Mucosa of descending colon (tissue), 3 donors: ENCODE results near the gene ALDH18A1. TPM values are rescaled to one million over a fixed set of nuclear protein-coding genes. Genes with fewer than 3 reads are reported as not detected.

Experiments used
- ATAC-seq: fragments of 200-7000 bp; cut with Tn5 transposase; one replicate; pipeline ENCODE4 v1.9.1; 2020; ENCODE audit warnings: mild to moderate bottlenecking, moderate library complexity
- DNase-seq, 3 donors: peaks; one replicate each; pipeline ENCODE4 v3.0.0-alpha.2; 2020
- H3K36me3 ChIP-seq: fragments of 200-600 bp; one replicate; pipeline ENCODE4 v1.8.0; 2021; ENCODE audit warnings: low read depth, mild to moderate bottlenecking
- H3K4me1 ChIP-seq: fragments of 200-600 bp; one replicate; pipeline ENCODE4 v1.8.0; 2021; ENCODE audit warnings: low read depth, mild to moderate bottlenecking
- H3K4me3 ChIP-seq: fragments of 200-600 bp; one replicate; pipeline ENCODE4 v1.8.0; 2021; ENCODE audit warnings: mild to moderate bottlenecking
- H3K9me3 ChIP-seq: fragments of 200-600 bp; one replicate; pipeline ENCODE4 v1.8.0; 2021; ENCODE audit warnings: mild to moderate bottlenecking
- intact Hi-C, 2 donors: fragments of 100-400 bp; cut with DNase I in 1 of 2; cut with micrococcal nuclease in 1 of 2; formaldehyde crosslinking; loops; one replicate each; pipeline versions ENCODE4 v1.11.0 to v1.11.1; 2022; cut with DNase I, micrococcal nuclease
- total RNA-seq, 3 donors: library from RNA; stranded (reverse); fragmentation: NEBNext Ultra II Directional in 2 of 3; extraction: Animal tissue kit (Norgen Biotek cat#: 25700) in 2 of 3; gene quantifications; one replicate each; pipeline versions ENCODE4 v1.2.1 to v1.2.4, GENCODE V29; 2021 to 2023
- TF ChIP-seq, protein P1 (sequence below): fragments of 200-600 bp; IDR thresholded peaks from one replicate; pipeline ENCODE4 v1.8.0; 2022; ENCODE audit warnings: antibody characterized with exemption, mild to moderate bottlenecking
- donor health status: DM: no; HTN: no; CAD: no; lungs with moderate emphysema.
- donor health status: DM: no; HTN: no; CAD: no.
- donor health status: DM: no; HTN: yes; CAD: no.

ALDH18A1 gene
- total RNA-seq, 3 donors from 2014 or later = 85.6 to 230 (median 101) TPM

GRCh38 chr10:95579835-95580535 is 76.5 kb downstream of the ALDH18A1 start:
- Histone ChIP-seq H3K4me3 (no peak overlapping the region), H3K4me1 (no peaks in the 10 kb centered on the region), H3K9me3 (no peaks in the 10 kb centered on the region), H3K36me3 (no peaks in the 10 kb centered on the region)
- ATAC-seq = no peak
- TF ChIP-seq, protein P1, sequence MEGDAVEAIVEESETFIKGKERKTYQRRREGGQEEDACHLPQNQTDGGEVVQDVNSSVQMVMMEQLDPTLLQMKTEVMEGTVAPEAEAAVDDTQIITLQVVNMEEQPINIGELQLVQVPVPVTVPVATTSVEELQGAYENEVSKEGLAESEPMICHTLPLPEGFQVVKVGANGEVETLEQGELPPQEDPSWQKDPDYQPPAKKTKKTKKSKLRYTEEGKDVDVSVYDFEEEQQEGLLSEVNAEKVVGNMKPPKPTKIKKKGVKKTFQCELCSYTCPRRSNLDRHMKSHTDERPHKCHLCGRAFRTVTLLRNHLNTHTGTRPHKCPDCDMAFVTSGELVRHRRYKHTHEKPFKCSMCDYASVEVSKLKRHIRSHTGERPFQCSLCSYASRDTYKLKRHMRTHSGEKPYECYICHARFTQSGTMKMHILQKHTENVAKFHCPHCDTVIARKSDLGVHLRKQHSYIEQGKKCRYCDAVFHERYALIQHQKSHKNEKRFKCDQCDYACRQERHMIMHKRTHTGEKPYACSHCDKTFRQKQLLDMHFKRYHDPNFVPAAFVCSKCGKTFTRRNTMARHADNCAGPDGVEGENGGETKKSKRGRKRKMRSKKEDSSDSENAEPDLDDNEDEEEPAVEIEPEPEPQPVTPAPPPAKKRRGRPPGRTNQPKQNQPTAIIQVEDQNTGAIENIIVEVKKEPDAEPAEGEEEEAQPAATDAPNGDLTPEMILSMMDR = no peak
- intact Hi-C loops = no loop called here
- DNase-seq = no peak

GRCh38 chr10:95579292-95579691 is 77.2 kb downstream of the ALDH18A1 start:
- TF ChIP-seq, protein P1 = no peak
- DNase-seq = no peak
- Histone ChIP-seq H3K9me3 (no peaks in the 10 kb centered on the region), H3K4me3 (no peak overlapping the region), H3K4me1 (no peaks in the 10 kb centered on the region), H3K36me3 (no peaks in the 10 kb centered on the region)
- ATAC-seq = no peak
- intact Hi-C loops = no loop called here

GRCh38 chr10:95578619-95579018 is 77.9 kb downstream of the ALDH18A1 start:
- Histone ChIP-seq H3K36me3 (no peaks in the 10 kb centered on the region), H3K4me3 (no peak overlapping the region), H3K9me3 (no peaks in the 10 kb centered on the region), H3K4me1 (no peaks in the 10 kb centered on the region)
- DNase-seq (no peak), ATAC-seq (no peak)
- TF ChIP-seq, protein P1 = no peak
- intact Hi-C loops = no loop called here

DNA sequence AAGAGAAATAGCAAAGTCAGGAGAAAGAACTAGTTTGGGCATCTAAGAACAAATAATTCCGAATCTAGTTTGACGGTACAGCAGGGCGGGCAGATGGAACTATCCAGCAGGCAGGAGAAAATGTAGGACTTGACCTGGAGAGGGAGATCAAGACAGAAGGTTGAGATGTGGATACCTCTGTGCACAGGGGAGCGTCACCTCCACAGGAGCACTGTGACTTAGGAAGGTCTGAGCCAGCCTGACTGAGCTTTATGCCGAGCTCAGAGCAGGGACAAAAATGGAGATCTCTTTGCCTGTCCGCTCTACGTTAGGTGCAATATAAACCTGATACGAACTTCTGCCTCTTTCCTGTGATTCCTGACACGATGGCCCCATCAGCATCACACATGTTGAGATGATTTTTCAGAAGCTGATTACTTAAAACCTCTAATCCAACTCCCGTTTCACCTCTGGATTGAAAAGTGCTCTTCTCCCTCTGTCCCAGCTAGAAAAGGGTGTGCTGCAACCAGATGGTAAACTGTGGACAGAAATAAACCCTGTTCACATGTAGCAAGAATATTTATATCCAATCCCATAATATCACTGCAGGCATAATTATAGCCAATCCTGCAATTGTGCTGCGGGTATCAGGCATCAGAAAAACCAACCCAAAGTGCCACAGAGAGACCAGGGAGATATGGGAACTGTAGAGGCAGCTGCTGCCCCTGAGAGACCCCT is 81.7 kb downstream of the ALDH18A1 start:
- Histone ChIP-seq H3K4me3 (no peak overlapping the region), H3K9me3 (no peaks in the 10 kb centered on the region), H3K36me3 (no peaks in the 10 kb centered on the region), H3K4me1 (no peaks in the 10 kb centered on the region)
- TF ChIP-seq, protein P1 = no peak
- DNase-seq (no peak), ATAC-seq (no peak)
- intact Hi-C loops = no loop called here

DNA sequence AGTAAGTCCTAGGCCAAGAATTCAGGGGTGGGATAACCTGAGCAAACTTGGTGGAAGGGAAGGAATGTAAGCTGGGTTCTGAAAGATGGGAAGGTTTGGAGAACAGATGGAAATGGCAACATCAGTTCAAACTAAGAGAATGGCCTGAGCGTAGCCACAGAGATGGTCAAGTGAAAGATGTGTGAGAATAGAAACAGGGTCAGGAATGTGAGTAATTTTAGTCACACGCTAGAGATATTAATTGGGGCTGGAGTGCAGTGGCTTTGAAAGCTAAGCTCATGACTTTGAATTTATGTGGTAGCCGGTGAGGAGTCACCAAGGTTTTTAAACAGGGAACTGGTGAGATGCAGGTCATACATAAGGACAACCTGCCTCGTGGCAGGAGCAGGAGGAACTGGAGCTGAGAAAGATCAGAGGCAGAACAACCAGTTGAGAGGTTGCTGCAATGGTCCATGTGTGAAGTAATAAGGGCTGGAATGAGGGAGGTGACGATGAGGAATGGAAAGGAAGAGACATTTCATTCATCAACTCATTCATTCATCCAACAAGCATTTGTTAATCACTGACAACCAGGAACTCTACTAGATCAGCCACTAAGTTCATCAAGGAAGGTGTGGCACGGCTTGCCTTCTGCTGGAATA is 82.4 kb downstream of the ALDH18A1 start:
- DNase-seq (no peak), ATAC-seq (no peak)
- no peaks in the 10 kb centered on the region for H3K4me1 ChIP-seq
- H3K4me3 ChIP-seq = no peak overlapping the region
- TF ChIP-seq, protein P1 = no peak
- intact Hi-C loops = no loop called here
- H3K9me3 ChIP-seq = no peaks in the 10 kb centered on the region
- H3K36me3 ChIP-seq = no peaks in the 10 kb centered on the region
